DLD1 (cell line): ENCODE measurements around the gene ZSWIM9.
"Not testable (repeated sequence)": the region's sequence is repeated elsewhere in the genome, so short reads cannot be mapped to it uniquely, and the experiment has no call there.

ENCODE experiments used
- in situ Hi-C: cut with HindIII; loops from 2 replicates; pipeline ENCODE4 v1.10.0; 2017; ENCODE audit warnings: low sequenced_read_pairs

The ZSWIM9 gene

DNA sequence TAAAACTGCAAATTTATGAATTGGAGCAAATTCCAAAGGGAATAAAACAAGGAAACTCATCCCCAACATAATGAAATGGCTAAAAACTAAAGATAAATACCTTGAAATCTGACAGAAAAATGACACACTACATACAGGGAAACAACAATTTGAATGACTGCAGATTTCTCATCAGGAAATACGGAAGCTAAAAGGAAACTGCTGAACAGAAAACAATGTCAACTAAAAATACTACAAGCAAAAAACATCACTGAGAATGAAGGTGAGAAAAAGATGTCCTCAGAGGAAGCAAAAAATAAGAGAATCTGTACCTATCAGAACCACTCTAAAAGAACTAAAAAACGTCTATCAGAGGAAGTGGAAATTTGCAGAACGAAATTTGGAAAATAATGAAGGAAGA, 39.5 kb downstream of the ZSWIM9 start:
- in situ Hi-C loops = loop anchor here (10.0 kb wide), 1 partner anchor 125 kb away; no protein-coding TSS in a partner anchor

DNA sequence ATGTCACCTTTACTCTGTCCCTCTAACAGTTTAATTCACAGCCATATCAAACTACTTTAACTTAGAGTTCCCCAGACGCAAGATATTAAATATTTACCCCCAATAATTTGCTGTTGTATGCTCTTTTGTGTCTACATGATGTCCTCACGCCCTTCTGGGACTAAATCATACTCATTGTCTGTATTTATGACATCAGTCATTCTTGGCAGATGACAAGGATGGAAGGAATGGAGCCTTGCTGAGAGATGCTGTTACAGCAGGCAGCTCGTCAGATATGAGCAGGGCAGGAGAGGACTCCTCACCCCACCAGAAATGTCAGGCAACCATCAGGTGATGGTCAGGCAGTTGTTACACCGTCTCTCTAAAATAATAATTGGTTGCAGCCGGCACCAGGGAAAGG, 43.5 kb downstream of the ZSWIM9 start:
- in situ Hi-C loops = loop anchor here (10.0 kb wide), 1 partner anchor 129 kb away; no protein-coding TSS in a partner anchor

DNA sequence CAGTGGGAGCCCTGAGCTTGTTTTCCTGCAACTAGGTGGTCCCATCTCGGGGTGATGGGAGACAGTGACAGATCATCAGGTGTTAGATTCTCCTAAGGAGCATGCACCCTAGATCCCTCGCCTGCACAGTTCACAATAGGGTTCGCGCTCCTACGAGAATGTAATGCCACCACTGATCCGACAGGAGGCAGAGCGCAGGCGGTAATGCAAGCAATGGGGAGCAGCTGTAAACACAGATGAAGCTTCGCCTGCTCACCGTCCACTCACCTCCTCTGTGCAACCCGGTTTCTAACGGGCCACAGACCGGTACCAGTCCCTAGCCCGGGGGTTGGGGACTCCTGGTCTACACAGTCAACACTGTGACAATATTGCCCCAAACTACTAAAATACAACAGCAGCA, 46.5 kb downstream of the ZSWIM9 start:
- in situ Hi-C loops = loop anchor here (10.0 kb wide), 1 partner anchor 132 kb away; no protein-coding TSS in a partner anchor

DNA sequence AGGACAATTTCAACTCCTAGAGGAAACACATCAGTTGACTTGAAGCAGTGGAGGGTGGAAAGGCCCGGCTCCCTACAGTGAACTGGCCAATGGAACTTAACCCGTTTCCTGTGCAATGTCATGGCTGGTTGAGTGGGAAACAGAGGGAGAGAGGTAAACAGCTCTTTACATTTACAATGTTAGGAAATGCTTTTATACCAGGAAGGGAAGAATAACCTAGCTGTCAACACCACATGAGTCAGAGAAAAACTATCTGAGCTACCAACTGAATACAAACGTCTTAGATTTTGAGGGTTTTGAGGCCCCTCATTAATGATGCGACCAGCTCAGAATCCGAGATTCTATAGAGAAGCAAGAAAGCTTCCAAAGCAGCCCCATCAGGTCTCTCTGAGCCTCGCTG, 48.5 kb downstream of the ZSWIM9 start:
- in situ Hi-C loops = loop anchor here (10.0 kb wide), 1 partner anchor 134 kb away; no protein-coding TSS in a partner anchor

DNA sequence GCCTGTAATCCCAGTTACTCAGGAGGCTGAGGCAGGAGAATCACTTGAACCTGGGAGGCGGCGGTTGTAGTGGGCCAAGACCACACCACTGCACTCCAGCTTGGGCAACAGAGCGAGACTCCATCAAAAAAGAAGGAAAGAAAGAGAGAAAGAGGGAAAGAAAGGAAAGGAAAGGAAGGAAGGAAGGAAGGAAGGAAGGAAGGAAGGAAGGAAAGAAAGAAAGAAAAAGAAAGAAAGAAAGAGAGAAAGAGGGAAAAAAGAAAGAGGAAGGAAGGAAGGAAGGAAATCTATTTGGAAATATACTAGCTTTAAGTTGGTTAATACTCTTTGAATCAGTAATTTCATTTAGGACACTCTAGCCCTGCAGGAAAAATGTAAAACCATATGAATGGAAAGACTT, 50.3 kb downstream of the ZSWIM9 start:
- in situ Hi-C loops = not testable (repeated sequence)

DNA sequence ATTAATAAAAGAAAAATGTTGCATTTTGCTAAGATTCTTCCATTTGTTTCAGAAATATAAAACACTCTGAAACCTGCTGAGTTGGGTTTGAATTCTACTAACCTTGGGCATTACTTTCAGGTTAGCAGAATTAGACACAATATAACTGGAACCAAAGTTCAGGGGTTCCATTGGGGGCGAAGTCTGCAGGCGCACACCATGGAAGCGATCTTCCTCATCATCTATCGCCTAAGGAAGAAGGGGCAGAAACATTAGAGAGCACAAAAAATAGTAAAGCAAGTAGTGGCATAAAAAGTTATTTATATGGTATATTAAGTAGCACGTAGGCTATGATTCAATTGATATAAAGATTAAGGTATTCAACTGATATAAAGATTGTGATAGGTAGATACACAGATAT, 51.1 kb downstream of the ZSWIM9 start:
- in situ Hi-C loops = no loop called here

DNA sequence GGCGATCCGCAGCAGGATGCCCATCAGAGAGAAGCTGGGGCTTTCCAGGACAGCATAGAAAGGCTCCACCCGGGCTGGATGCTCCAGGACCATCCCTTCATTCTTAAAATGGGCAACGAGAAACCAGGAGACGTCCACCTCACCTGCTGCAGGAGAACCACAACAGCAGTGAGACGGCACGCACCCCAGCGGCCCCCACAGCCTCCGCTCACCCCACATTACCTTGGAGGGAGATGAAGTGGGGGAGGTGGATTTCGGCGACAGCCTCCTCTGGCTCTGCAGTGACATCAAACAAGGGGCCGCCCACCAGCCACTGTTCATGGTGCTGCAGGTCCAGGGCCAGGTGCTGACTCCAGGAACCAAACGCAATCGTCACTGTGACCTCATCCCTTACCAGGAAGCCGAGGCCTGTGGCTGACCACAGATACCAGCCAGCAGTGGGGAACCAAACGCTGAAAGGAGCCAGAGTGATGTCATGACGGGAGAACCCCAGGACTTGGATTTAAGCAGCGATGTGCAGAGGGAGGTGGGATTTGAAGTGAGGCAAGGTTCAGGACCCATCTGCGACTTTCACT, 60.2 kb downstream of the ZSWIM9 start:
- in situ Hi-C loops = no loop called here

DNA sequence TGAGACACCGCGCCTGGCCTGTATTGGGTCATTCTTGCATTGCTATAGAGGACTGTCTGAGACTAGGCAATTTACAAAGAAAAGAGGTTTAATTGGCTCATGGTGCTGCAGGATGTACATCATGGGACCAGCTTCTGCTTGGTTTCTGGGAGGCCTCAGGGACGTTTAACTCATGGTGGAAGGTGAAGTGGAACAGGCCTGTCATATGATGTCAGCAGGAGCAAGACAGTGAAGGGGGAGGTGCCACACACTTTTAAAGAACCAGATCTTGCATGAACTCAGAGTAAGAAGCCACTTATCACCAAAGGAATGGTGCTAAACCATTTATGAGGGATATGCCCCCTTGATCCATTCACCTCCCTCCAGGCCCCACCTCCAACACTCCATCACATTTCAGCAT, 66.6 kb downstream of the ZSWIM9 start:
- in situ Hi-C loops = no loop called here

DNA sequence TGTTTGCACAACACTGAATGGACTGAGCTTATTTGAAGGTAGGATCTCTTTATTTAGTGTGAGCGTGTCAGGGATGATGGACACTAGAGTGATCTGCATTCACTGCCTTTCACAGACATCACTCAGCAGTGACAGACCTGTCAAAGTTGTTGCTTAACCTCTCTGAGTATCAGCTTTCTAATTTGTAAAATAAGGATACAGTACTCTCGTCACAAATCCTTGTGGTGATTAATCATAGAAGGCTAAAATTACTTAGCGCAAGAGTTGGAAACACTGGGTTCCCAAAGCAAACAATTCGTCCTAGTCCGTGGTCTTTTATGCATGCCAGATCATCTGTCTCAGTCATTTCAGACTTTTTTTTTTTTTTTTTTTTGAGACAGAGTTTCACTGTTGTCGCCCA, 68.6 kb downstream of the ZSWIM9 start:
- in situ Hi-C loops = no loop called here

DNA sequence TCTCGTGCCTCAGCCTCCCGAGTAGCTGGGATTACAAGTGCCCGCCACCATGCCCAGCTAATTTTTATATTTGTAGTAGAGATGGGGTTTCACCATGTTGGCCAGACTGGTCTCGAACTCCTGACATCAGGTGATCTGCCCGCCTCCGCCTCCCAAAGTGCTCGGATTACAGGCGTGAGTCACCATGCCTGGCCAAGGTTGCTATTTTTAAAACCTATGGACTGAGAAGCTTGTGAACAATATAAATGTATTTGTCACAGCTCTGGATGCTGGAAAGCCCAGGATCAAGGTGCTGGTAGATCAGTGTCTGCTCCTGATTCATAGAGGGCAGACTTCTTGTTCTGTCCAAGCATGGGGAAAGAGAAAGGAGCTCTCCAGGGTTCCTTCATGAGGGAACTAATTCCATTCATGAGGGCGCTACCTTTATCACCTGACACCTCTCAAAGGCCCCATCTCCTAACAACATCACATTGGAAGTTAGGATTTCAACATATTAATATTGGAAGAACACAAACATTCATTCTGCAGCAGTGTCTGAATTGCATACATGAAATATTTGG, 69.2 kb downstream of the ZSWIM9 start:
- in situ Hi-C loops = no loop called here

DNA sequence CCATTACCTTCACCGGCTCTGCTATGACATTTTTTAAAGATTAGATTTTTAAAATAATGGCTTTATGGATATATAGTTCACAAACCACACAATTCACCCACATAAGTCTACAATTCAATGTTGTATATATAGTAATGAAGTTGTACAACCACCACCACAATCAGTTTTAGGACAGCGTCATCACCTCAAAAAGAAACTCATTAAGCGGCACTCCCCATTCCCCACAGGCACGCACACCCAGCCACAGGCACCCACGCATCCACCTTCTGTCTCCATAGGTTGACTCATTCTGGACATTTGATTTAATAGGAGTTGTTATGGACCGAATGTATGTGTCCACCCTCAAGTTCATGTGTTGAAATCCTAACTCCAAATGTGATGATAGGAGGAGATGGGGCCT, 71.3 kb downstream of the ZSWIM9 start:
- in situ Hi-C loops = not testable (repeated sequence)

DNA sequence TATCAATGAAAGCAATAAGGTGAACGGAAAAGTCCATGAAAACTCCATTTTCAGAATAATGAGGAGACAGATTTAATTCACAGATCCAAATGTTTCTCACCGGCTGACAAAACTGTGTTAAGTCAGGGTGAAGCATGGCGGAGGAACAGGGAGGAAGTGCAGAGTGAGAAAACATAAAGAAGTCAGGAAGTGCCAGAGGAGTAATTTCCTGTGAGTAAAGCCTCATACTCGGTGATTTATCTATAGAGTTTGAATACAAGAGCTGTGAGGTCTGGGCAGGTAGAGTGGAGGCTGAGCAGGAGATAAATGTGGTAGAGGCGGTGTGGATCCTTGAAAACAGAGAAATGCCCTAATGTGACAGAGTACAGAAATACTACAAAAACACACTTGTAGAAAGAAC, 73.8 kb downstream of the ZSWIM9 start:
- in situ Hi-C loops = no loop called here

DNA sequence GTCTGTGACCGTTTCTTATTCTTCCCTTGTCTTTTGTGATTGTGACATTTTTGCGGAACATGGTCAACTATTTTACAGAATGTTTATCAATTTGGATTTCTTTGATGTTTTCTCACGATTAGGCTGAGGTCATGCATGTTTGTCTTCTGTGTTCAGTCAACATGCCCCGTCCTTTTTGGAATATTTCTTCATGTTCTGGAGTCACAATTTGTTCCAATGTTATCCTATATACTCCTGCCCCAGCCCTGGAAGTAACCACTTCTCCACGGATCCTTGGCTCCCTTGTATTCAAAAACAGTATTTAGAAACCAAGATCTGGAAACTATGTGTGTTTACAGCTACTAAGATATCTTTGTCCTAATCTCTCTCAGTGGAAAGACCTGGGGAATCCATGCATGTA, 75.6 kb downstream of the ZSWIM9 start:
- in situ Hi-C loops = no loop called here

DNA sequence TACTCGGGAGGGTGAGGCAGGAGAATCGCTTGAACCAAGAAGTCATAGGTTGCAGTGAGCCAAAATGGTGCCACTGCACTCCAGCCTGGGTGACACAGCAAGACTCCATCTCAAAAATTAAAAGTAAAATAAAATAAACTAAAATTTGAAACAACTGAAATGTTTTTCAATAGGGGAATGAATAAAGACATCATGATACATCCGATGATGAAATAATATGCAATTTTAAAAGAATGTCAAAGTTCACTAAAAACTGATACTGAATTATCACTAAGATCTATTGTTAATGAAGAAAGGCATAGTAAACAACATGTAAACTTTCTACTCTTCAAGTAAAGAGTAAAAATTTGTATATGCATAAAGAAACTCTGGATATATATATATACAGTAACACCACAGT, 76.7 kb downstream of the ZSWIM9 start:
- in situ Hi-C loops = no loop called here
